NK-92 (cell line): ENCODE results near the gene PARD3.
"Not testable (repeated sequence)": the region's sequence is repeated elsewhere in the genome, so short reads cannot be mapped to it uniquely, and the experiment has no call there.

Experiments
- DNase-seq: peaks from one replicate; lab custom pipeline; 2025; ENCODE audit not compliant: unreplicated experiment; lab: John Stamatoyannopoulos, UW

PARD3 gene

GRCh38 chr10:34475274-34475646, 339.8 kb downstream of the PARD3 start:
- no peak for DNase-seq

DNA sequence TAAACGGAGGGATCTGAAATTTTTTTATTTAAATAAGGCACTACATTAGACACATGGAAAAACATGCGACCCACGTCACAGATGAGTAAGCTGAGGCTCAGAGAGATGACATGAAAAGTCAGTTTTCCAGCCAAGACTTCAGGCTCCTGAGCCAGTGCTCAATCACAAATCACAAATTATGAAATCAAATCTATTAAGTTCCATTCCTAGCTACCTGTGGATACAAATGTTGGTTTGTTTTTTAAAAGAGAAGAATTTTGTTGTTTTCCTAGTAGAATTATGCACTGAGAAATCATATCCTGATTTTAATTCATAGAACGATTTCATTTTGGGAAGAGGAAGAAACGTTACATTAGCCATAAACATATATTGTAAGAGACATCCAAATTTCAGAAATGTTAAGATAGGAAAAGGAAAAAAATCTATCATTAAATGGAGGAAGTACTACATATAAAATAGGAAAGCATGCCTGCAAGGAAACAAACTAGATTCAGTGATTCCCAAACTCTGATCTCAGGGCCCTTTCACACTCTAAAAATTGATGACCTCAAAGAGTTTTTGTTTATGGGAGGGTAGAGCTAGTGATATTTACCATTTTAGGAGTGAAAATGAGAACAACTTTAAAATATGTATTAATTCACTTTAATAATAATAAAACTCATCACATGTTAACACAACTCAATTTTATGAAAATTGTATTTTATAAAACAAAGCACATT, 340.4 kb downstream of the PARD3 start:
- no peak for DNase-seq

GRCh38 chr10:34474009-34474376, 341.1 kb downstream of the PARD3 start:
- no peak for DNase-seq

GRCh38 chr10:34473174-34474008, 341.7 kb downstream of the PARD3 start:
- no peak for DNase-seq

DNA sequence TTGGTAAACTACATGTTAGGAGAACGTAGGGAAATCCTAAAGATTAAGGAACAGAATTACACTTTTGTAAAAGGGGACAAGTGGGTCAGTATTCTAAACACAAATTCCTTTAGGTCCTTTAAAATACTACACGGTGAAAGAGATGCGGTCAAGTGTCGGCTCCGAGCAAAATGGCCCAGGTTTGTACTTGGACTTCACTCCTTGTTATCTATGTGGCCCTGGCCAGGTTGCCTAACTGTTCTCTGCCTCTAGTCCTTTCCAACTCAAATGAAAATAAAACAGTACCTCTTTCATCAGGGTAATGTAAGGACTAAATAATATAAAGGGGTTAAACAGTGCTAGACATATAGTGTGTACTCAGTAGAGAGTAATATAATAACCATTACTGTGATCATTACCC, 344.8 kb downstream of the PARD3 start:
- DNase-seq: no peak

GRCh38 chr10:34469446-34469845, 345.6 kb downstream of the PARD3 start:
- no peak for DNase-seq

DNA sequence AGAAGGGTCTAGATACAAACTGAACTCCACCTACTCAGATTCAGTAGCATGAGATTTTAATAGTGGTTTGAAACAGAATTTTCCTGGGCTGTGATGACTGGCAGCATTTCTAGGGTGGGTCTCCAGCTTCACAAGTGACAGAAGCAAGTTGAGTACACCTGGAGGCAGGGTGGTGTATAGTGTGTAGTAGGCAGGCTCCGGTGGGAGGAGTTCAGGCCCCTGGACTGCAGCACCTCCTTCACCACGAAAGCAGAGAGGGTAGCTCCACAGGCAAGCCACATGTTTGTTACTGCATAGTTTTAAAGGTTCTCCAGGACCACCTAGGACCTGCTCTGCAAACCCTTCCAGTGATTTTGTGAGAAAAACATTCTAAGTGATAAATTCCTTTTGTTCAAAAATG, 347.2 kb downstream of the PARD3 start:
- DNase-seq: no peak

DNA sequence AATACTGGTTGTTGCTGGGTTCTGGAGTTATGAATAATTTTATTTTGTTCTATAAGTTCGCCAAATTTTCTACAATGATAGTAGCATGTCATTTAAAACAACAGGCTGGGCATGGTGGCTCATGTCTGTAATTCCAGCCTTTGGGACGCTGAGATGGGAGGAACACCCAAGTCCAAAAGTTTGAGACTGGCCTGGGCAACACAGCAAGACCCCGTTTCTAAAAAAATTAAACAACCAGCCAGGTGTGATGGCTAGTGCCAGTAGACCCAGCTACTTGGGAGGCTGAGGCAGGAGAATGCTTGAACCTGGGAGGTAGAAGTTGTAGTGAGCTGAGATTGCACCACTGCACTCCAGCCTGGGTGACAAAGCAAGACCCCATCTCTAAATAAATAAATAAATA, 347.7 kb downstream of the PARD3 start:
- DNase-seq: no peak

DNA sequence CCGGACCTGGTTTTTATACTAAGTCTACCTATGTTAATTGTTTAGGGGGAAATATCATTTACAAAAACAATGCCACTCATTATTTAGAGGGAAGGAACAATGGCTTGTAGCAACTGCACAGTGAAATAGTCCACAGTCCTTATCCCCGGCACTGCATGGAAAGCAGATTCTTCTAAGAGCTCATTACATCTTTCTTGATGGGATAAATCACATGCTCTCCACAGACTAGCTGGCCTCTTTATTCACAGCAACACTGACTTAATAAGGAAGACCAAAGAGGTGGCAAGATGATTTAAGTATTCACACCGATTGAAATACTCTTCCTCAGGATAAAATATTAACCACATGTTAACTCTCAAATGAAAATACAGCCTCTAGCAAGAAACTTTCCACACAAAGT, 349.4 kb downstream of the PARD3 start:
- no peak for DNase-seq

DNA sequence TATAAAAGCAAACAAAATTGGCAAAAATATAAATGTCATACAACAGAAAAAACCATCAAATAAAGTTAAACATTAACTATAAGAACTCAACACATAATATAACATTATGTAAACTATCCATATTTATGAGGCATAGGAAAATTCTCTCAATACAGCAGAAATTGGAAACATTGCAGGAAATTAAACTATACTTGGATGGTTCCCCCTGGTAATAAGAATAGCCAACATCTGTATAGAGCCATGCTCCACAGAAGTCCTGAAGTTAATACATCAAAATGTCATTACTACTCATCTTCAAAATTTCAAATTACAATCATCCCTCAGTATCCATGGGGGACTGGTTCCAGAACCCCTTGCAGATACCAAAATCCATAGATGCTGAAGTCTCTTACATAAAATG, 350.5 kb downstream of the PARD3 start:
- no peak for DNase-seq

GRCh38 chr10:34464000-34464399, 351.1 kb downstream of the PARD3 start:
- DNase-seq: no peak

GRCh38 chr10:34462993-34463392, 352.1 kb downstream of the PARD3 start:
- no peak for DNase-seq

DNA sequence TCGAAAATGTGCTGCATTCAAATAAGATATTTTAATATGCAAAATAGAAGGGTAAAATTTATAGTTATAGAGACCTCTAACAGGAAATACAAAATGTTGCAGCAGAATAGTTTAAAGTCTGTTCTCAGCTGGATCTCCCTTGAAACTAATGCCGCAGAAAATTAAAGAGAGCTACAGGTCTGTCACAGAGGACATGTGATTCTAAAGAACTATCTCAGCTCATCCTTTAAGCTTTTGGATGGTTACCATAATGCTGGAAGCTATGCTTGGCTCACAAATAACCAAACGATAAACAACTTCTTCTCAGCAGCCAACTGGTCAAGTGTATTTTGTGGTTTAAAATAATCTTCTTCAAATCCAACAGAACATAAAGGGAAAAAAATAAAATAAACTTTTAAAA, 353.0 kb downstream of the PARD3 start:
- DNase-seq: no peak

DNA sequence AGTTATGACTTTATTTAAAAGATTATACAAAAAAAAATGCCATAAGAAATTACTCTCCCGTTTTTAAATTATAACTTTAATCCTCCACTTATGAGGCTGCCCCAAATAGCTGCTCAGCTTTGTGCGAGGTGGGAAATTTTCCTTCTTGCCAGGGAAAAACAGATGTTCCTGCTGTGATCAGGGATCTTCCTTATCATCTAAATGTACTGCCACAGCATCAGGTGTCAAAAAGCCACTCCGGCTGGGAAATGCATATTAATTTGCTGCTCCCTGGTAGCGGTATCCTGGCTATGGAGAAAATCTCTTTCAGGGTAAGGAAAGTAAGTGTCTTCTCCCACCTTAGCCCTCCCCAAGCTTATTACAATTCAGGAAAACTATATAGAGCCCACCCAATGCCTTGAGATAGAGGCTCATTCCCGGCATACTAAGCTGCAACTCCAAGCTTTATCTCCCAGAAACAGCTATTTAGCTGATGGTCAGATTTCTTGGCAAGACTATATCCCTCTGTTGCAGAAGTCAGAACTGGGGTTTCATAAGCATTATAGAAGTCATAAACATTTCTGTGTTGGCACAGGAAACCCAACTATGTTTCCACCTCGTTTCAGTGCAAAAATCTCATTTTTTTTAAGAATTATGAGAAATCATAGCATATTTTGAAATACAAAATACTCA, 360.4 kb downstream of the PARD3 start:
- no peak for DNase-seq

GRCh38 chr10:34449836-34450235, 365.3 kb downstream of the PARD3 start:
- no peak for DNase-seq

GRCh38 chr10:34446049-34446448, 369.0 kb downstream of the PARD3 start:
- DNase-seq: no peak

GRCh38 chr10:34444223-34445183, 370.6 kb downstream of the PARD3 start:
- DNase-seq: no peak

- DNase-seq: not testable (repeated sequence)
Measured at GRCh38 chr10:34439386-34439785, 375.7 kb downstream of the PARD3 start.

DNA sequence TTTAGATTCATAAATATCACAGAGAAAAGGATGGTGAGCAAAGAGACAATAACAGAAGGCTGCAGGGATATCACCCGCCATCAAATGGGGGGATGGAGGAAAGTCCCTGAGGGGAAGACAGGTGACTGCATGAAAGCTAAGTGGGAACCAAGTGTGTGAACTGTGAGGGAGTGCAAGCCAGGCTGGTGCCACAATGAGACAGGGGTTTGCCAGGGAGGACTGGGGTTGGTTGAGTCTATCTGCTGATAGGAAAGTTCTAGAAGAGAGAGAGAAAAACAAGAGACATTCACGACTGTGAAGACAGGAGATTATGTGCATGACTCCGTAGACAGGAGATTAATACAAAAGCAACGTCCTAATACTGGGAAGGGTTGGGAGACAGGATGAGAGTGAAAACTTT, 376.4 kb downstream of the PARD3 start:
- DNase-seq: no peak

DNA sequence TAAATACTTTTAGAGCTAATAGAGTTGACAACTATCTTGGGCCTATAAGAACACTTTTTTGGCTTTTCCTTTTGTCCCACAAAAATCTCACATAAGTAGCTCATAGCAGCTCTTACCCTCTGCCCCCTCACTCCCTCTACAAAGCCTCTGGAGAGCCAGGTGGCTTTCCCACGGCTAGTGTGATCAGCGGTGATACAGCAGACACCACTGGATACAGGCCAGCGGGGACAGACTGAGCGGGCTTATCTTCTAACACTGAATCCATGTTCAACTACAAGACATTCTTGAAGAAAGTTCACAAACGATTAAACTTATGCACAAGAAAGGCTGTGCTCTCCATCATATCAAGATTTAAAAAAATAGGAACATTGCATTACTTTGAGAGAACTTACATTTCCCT, 377.2 kb downstream of the PARD3 start:
- no peak for DNase-seq

DNA sequence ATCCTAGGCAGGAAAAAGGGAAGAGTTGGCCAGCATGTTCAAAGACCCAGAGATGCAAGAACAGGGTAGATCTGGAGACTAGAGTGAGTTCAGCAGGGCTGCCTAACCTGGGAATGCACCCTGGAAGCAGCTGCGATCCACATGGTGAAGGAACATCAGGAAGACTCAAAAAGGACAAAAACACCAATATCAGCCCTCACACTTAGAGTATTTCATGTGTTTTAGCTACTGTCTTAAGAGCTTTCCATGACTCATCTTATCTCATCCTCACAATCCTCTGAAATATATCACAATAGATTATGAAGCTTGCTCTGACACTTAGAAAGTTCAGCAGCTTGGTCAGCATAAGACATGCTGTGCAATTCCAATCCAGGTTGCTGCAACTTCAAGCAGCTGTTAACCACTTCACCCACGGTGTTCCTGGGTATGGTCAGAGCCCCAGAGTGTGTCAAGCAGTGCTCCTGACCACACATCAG, 380.9 kb downstream of the PARD3 start:
- DNase-seq: no peak
